ENCODE data around the gene PCDH9.

DNA sequence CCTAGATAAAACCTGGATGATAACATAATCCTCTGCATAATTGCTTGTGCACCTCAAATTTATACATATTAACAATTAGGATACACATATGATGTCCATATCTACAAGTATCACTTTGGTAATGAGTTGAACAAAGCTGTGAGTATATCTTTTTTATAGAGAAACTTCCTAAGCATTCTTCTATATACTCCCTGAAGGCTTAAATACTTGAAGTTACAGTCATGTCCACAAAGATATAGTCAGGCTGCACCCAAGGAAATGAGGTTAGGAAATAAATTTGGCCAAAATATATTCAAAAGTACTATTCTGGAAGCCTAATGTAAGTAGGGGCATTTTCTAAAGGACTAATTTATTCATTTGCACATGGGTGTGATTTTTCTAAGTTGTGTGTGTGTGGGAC is 761.5 kb downstream of the PCDH9 start:
- TF ChIP-seq, protein P1, sequence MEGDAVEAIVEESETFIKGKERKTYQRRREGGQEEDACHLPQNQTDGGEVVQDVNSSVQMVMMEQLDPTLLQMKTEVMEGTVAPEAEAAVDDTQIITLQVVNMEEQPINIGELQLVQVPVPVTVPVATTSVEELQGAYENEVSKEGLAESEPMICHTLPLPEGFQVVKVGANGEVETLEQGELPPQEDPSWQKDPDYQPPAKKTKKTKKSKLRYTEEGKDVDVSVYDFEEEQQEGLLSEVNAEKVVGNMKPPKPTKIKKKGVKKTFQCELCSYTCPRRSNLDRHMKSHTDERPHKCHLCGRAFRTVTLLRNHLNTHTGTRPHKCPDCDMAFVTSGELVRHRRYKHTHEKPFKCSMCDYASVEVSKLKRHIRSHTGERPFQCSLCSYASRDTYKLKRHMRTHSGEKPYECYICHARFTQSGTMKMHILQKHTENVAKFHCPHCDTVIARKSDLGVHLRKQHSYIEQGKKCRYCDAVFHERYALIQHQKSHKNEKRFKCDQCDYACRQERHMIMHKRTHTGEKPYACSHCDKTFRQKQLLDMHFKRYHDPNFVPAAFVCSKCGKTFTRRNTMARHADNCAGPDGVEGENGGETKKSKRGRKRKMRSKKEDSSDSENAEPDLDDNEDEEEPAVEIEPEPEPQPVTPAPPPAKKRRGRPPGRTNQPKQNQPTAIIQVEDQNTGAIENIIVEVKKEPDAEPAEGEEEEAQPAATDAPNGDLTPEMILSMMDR (IDR thresholded peaks at IDR 0.05) = no peak
- TF ChIP-seq POLR2AphosphoS5 (IDR thresholded peaks at IDR 0.05; ENCODE audit: low read depth, low read length) (no peak), REST (IDR thresholded peaks at IDR 0.05; ENCODE audit: insufficient read depth in 1 of 2, low read depth in 2 of 2, low read length in 1 of 2) (no peak)
